Measurements from ENCODE around the gene CRACR2A.

- TF ChIP-seq, protein P1, sequence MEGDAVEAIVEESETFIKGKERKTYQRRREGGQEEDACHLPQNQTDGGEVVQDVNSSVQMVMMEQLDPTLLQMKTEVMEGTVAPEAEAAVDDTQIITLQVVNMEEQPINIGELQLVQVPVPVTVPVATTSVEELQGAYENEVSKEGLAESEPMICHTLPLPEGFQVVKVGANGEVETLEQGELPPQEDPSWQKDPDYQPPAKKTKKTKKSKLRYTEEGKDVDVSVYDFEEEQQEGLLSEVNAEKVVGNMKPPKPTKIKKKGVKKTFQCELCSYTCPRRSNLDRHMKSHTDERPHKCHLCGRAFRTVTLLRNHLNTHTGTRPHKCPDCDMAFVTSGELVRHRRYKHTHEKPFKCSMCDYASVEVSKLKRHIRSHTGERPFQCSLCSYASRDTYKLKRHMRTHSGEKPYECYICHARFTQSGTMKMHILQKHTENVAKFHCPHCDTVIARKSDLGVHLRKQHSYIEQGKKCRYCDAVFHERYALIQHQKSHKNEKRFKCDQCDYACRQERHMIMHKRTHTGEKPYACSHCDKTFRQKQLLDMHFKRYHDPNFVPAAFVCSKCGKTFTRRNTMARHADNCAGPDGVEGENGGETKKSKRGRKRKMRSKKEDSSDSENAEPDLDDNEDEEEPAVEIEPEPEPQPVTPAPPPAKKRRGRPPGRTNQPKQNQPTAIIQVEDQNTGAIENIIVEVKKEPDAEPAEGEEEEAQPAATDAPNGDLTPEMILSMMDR (IDR thresholded peaks at IDR 0.05) = no peak
- no peak for TF ChIP-seq POLR2A (IDR thresholded peaks at IDR 0.05)
Measured at GRCh38 chr12:3745152-3745551, 7.8 kb downstream of the CRACR2A start.

Measured in right lobe of liver (tissue), 4 donors.